Hematopoietic multipotent progenitor cell treated with erythropoietin and hydrocortisone succinate and interleukin-3 and kit ligand, for 15 days (in vitro differentiated cells): ENCODE results near the gene DCBLD2.

Experiments used
- DNase-seq: peaks from one replicate; pipeline ENCODE4 v3.0.0-alpha.2; 2015; ENCODE audit warnings: low spot score

Gene DCBLD2

GRCh38 chr3:98766924-98767323 lies 134.6 kb downstream of the DCBLD2 start:
- DNase-seq, result no peak

- DNase-seq, result no peak
Measured at GRCh38 chr3:98765721-98766120, 135.8 kb downstream of the DCBLD2 start.

- no peak for DNase-seq
Measured at GRCh38 chr3:98764472-98764884, 137.0 kb downstream of the DCBLD2 start.

- no peak for DNase-seq
Measured at GRCh38 chr3:98763819-98764418, 137.6 kb downstream of the DCBLD2 start.

- no peak for DNase-seq
Measured at GRCh38 chr3:98763076-98763475, 138.4 kb downstream of the DCBLD2 start, which contains the start of gene ST3GAL6. TSS of gene ST3GAL6 (plus strand) at chr3:98763340. CDS start at chr3:98768441, 5,101 bp downstream.

GRCh38 chr3:98761643-98762229 lies 139.8 kb downstream of the DCBLD2 start:
- DNase-seq, result no peak

GRCh38 chr3:98759629-98760028 lies 141.9 kb downstream of the DCBLD2 start:
- no peak for DNase-seq

GRCh38 chr3:98755601-98756000 lies 145.9 kb downstream of the DCBLD2 start:
- DNase-seq, result no peak

- DNase-seq, result no peak
Measured at GRCh38 chr3:98754483-98754882, 147.0 kb downstream of the DCBLD2 start.

- DNase-seq, result no peak
Measured at GRCh38 chr3:98750276-98750919, 151.1 kb downstream of the DCBLD2 start.

GRCh38 chr3:98746882-98747281 lies 154.6 kb downstream of the DCBLD2 start:
- DNase-seq, result no peak

GRCh38 chr3:98746122-98746521 lies 155.4 kb downstream of the DCBLD2 start:
- DNase-seq, result no peak
